Ishikawa (cell line): Measurements from ENCODE around the gene HMCN1.

ENCODE experiments used
- EGR1 ChIP-seq: IDR thresholded peaks from 2 replicates; pipeline ENCODE4 v1.6.1; 2012
- REST ChIP-seq: IDR thresholded peaks from 2 replicates; pipeline ENCODE4 v1.6.1; 2012; ENCODE audit warnings: low read depth, mild to moderate bottlenecking

- TF ChIP-seq REST (no peak), EGR1 (no peak)
Observed at GRCh38 chr1:185785586-185785985, 51.4 kb downstream of the HMCN1 start.
